HEK293T (cell line): ENCODE results near the gene WSB1.

Experiments used
- BHLHE40 ChIP-seq: fragments of 450-650 bp; IDR thresholded peaks from 2 replicates; pipeline ENCODE4 v1.6.1; 2016; ENCODE audit warnings: mild to moderate bottlenecking, moderate library complexity, borderline replicate concordance
- CTBP1 ChIP-seq: fragments of 450-650 bp; IDR thresholded peaks from 2 replicates; pipeline ENCODE4 v1.6.1; 2016; ENCODE audit warnings: borderline replicate concordance
- ELF4 ChIP-seq: fragments of 450-650 bp; IDR thresholded peaks from 2 replicates; pipeline ENCODE4 v1.6.1; 2017; ENCODE audit warnings: antibody characterized with exemption
- FOXA1 ChIP-seq: fragments of 450-650 bp; IDR thresholded peaks from 2 replicates; pipeline ENCODE4 v1.6.1; 2016; ENCODE audit warnings: mild to moderate bottlenecking
- FOXM1 ChIP-seq: fragments of 450-650 bp; IDR thresholded peaks from 2 replicates; pipeline ENCODE4 v1.6.1; 2017; ENCODE audit warnings: mild to moderate bottlenecking, borderline replicate concordance
- HDGF ChIP-seq: fragments of 450-650 bp; IDR thresholded peaks from 2 replicates; pipeline ENCODE4 v1.6.1; 2017; ENCODE audit warnings: antibody characterized with exemption, borderline replicate concordance
- L3MBTL2 ChIP-seq: fragments of 450-650 bp; conservative IDR thresholded peaks from 2 replicates; pipeline ENCODE4 v1.6.1; 2016; ENCODE audit warnings: mild to moderate bottlenecking
- SP1 ChIP-seq: fragments of 450-650 bp; IDR thresholded peaks from 2 replicates; pipeline ENCODE4 v1.6.1; 2017
- SUZ12 ChIP-seq: fragments of 450-650 bp; IDR thresholded peaks from 2 replicates; pipeline ENCODE4 v1.6.1; 2016; ENCODE audit warnings: mild to moderate bottlenecking
- TARDBP ChIP-seq: fragments of 450-650 bp; IDR thresholded peaks from 2 replicates; pipeline ENCODE4 v1.6.1; 2016

GRCh38 chr17:27266228-27266627 is 27.7 kb upstream of the WSB1 start:
- TF ChIP-seq BHLHE40, result no peak
- no peak for TF ChIP-seq FOXM1
- no peak for TF ChIP-seq CTBP1
- no peak for TF ChIP-seq L3MBTL2
- TF ChIP-seq SP1, result no peak
- no peak for TF ChIP-seq SUZ12
- no peak for TF ChIP-seq ELF4
- TF ChIP-seq FOXA1, result no peak
- no peak for TF ChIP-seq HDGF
- no peak for TF ChIP-seq TARDBP
